Ovary (tissue), 3 donors: ENCODE results near the gene ZNF148.

Experiments used
- CTCF ChIP-seq, 3 donors: fragments of 450-650 bp in 2 of 3; fragments of 200-600 bp in 1 of 3; IDR thresholded peaks; one replicate each; pipeline versions ENCODE4 v1.5.1 to v1.8.0; 2016 to 2022; ENCODE audit warnings: antibody characterized with exemption in 3 of 3, mild to moderate bottlenecking in 1 of 3
- EP300 ChIP-seq: sonication (generic); formaldehyde crosslinking; IDR thresholded peaks from one replicate; pipeline ENCODE4 v1.6.1; 2017; ENCODE audit warnings: antibody characterized with exemption
- POLR2A ChIP-seq: fragments of 450-650 bp; IDR thresholded peaks from one replicate; pipeline ENCODE4 v1.6.1; 2017; ENCODE audit warnings: antibody characterized with exemption, mild to moderate bottlenecking, moderate library complexity
- donor health status: DM: no; HTN: no; CAD: no.

- TF ChIP-seq CTCF (IDR thresholded peaks at IDR 0.05) = no peak
- no peak for TF ChIP-seq POLR2A
- no peak for TF ChIP-seq EP300
Observed at GRCh38 chr3:125219261-125219701, 155.8 kb downstream of the ZNF148 start.
